ENCODE results near the gene MSL1.

- TF ChIP-seq SNAI2 (CRISPR knock-in tag; IDR thresholded peaks at IDR 0.05) (no peak), CSRNP3 (CRISPR knock-in tag; IDR thresholded peaks at IDR 0.05) (no peak)
These were observed 596 bp downstream of the MSL1 start for GRCh38 chr17:40122136-40122998.
